Measurements from ENCODE around the gene CTNNB1.

The CTNNB1 gene

GRCh38 chr3:41192885-41193284, 6.4 kb upstream of the CTNNB1 start:
- no peak for DNase-seq (ENCODE audit: low read depth)

GRCh38 chr3:41193794-41194539, 5.3 kb upstream of the CTNNB1 start:
- DNase-seq (ENCODE audit: low read depth) = no peak

- DNase-seq (ENCODE audit: low read depth) = no peak
Observed at GRCh38 chr3:41194701-41195100, 4.6 kb upstream of the CTNNB1 start.

GRCh38 chr3:41195946-41196345, 3.4 kb upstream of the CTNNB1 start:
- no peak for DNase-seq (ENCODE audit: low read depth)

- DNase-seq (ENCODE audit: low read depth) = no peak
Observed at GRCh38 chr3:41196499-41197410, 2.5 kb upstream of the CTNNB1 start.

- no peak for DNase-seq (ENCODE audit: low read depth)
Observed at GRCh38 chr3:41198046-41198445, 1.3 kb upstream of the CTNNB1 start.

GRCh38 chr3:41198526-41198925, 779 bp upstream of the CTNNB1 start:
- no peak for DNase-seq (ENCODE audit: low read depth)

- peak; percentile 21 for DNase-seq (ENCODE audit: low read depth)
Observed at GRCh38 chr3:41199866-41200668, 762 bp downstream of the CTNNB1 start.

- no peak for DNase-seq (ENCODE audit: low read depth)
Observed at GRCh38 chr3:41200669-41201021, 1.3 kb downstream of the CTNNB1 start.

- DNase-seq (ENCODE audit: low read depth) = no peak
Observed at GRCh38 chr3:41202075-41202833, 2.9 kb downstream of the CTNNB1 start.

GRCh38 chr3:41202834-41203345, 3.6 kb downstream of the CTNNB1 start:
- no peak for DNase-seq (ENCODE audit: low read depth)

GRCh38 chr3:41204369-41204768, 5.1 kb downstream of the CTNNB1 start:
- DNase-seq (ENCODE audit: low read depth) = no peak

GRCh38 chr3:41205591-41205990, 6.3 kb downstream of the CTNNB1 start:
- DNase-seq (ENCODE audit: low read depth) = no peak

GRCh38 chr3:41207355-41207754, 8.1 kb downstream of the CTNNB1 start:
- DNase-seq (ENCODE audit: low read depth) = no peak

- DNase-seq (ENCODE audit: low read depth) = no peak
Observed at GRCh38 chr3:41208507-41209220, 9.4 kb downstream of the CTNNB1 start.

GRCh38 chr3:41209646-41210045, 10.3 kb downstream of the CTNNB1 start:
- no peak for DNase-seq (ENCODE audit: low read depth)

- DNase-seq (ENCODE audit: low read depth) = no peak
Observed at GRCh38 chr3:41210966-41211365, 11.7 kb downstream of the CTNNB1 start.

- DNase-seq (ENCODE audit: low read depth) = no peak
Observed at GRCh38 chr3:41212088-41212487, 12.8 kb downstream of the CTNNB1 start.

GRCh38 chr3:41213588-41213987, 14.3 kb downstream of the CTNNB1 start:
- no peak for DNase-seq (ENCODE audit: low read depth)

- no peak for DNase-seq (ENCODE audit: low read depth)
Observed at GRCh38 chr3:41216422-41216821, 17.1 kb downstream of the CTNNB1 start.

- DNase-seq (ENCODE audit: low read depth) = no peak
Observed at GRCh38 chr3:41216993-41217392, 17.7 kb downstream of the CTNNB1 start.
